ENCODE results near the gene CD163L1.

GRCh38 chr12:7395950-7396349 is 48.0 kb downstream of the CD163L1 start:
- TF ChIP-seq, protein P1, sequence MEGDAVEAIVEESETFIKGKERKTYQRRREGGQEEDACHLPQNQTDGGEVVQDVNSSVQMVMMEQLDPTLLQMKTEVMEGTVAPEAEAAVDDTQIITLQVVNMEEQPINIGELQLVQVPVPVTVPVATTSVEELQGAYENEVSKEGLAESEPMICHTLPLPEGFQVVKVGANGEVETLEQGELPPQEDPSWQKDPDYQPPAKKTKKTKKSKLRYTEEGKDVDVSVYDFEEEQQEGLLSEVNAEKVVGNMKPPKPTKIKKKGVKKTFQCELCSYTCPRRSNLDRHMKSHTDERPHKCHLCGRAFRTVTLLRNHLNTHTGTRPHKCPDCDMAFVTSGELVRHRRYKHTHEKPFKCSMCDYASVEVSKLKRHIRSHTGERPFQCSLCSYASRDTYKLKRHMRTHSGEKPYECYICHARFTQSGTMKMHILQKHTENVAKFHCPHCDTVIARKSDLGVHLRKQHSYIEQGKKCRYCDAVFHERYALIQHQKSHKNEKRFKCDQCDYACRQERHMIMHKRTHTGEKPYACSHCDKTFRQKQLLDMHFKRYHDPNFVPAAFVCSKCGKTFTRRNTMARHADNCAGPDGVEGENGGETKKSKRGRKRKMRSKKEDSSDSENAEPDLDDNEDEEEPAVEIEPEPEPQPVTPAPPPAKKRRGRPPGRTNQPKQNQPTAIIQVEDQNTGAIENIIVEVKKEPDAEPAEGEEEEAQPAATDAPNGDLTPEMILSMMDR (conservative IDR thresholded peaks at IDR 0.05 in 1 of 2, IDR thresholded peaks at IDR 0.05 in 1 of 2; ENCODE audit: low read depth in 1 of 2, low read length in 2 of 2) = no peak
- TF ChIP-seq EZH2 (IDR thresholded peaks at IDR 0.05; ENCODE audit: low read length, missing control alignments) = no peak

Data from fibroblast of lung (primary cell).